ENCODE data around the gene HSPG2.

- no peak for TF ChIP-seq MLLT1 (IDR thresholded peaks at IDR 0.05)
- no peak for TF ChIP-seq SMC3 (IDR thresholded peaks at IDR 0.05; ENCODE audit: borderline replicate concordance, low read length)
- TF ChIP-seq POLR2AphosphoS2 (IDR thresholded peaks at IDR 0.05; ENCODE audit: low read depth, low read length) = no peak
- no peak for TF ChIP-seq CTCF (IDR thresholded peaks at IDR 0.05 in 2 of 3, conservative IDR thresholded peaks at IDR 0.05 in 1 of 3; ENCODE audit: control insufficient read depth in 2 of 3, extremely low read depth in 1 of 3, insufficient read depth in 1 of 3, low read depth in 3 of 3, low read length in 3 of 3)
- TF ChIP-seq KDM1A (IDR thresholded peaks at IDR 0.05; ENCODE audit: borderline replicate concordance) = no peak
- no peak for TF ChIP-seq E2F8 (IDR thresholded peaks at IDR 0.05; ENCODE audit: low read depth, partially characterized antibody)
- TF ChIP-seq SP1 (IDR thresholded peaks at IDR 0.05; ENCODE audit: low read depth, low read length) = no peak
- no peak for TF ChIP-seq NR2C2 (IDR thresholded peaks at IDR 0.05; ENCODE audit: borderline replicate concordance, control insufficient read depth, insufficient read length, low read depth)
- TF ChIP-seq NFYB (IDR thresholded peaks at IDR 0.05; ENCODE audit: insufficient read depth, low read depth, low read length) = no peak
- no peak for TF ChIP-seq JUND (IDR thresholded peaks at IDR 0.05; ENCODE audit: low read depth, low read length)
- no peak for TF ChIP-seq CREB1 (IDR thresholded peaks at IDR 0.05; ENCODE audit: low read depth)
- no peak for TF ChIP-seq RAD51 (IDR thresholded peaks at IDR 0.05)
- TF ChIP-seq EZH2 (IDR thresholded peaks at IDR 0.05; ENCODE audit: borderline replicate concordance, control insufficient read depth, low read depth, low read length) = no peak
These were observed 95.2 kb downstream of the HSPG2 start for GRCh38 chr1:21841852-21842466.

All from GM12878 (cell line).